AG04450 (cell line): ENCODE data around the gene ADARB2. TPM values are rescaled to one million over a fixed set of nuclear protein-coding genes. Genes with fewer than 3 reads are reported as not detected.

Experiments
- CTCF ChIA-PET: fragments of 300-600, 350-600 bp; formaldehyde crosslinking; extraction: SDS; loops from one replicate; lab custom pipeline; 2022; ENCODE audit warnings: antibody characterized with exemption, inconsistent platforms; lab: Charles Lee
- POLR2A ChIA-PET: fragments of 350-600 bp; formaldehyde crosslinking; extraction: SDS; loops from one replicate; lab custom pipeline; 2021; ENCODE audit warnings: antibody characterized with exemption, inconsistent platforms; lab: Yijun Ruan, JAX
- DNase-seq: peaks from one replicate; pipeline ENCODE4 v3.0.0-alpha.2; 2011; ENCODE audit warnings: low read depth, low spot score
- H3K27ac ChIP-seq: one replicate; pipeline ENCODE4 v1.5.1; 2012; ENCODE audit warnings: low read depth, low read length, control low read depth
- H3K27me3 ChIP-seq: one replicate; pipeline ENCODE4 v1.6.0; 2012; ENCODE audit warnings: low read length; ENCODE audit not compliant: control insufficient read depth, insufficient read depth
- H3K4me3 ChIP-seq: 2 replicates; pipeline ENCODE4 v1.5.1; 2011; ENCODE audit warnings: mild to moderate bottlenecking, low read depth, low read length, control low read depth
- H3K9me3 ChIP-seq: 2 replicates; pipeline ENCODE4 v1.5.1; 2012; ENCODE audit warnings: low read length; ENCODE audit not compliant: control insufficient read depth, insufficient read depth
- polyA plus RNA-seq: library from polyadenylated mRNA; depleted of rRNA; stranded (reverse); fragments of >200 nt; gene quantifications from 2 replicates; pipeline ENCODE4 v1.2.3, GENCODE V29; 2011
- TF ChIP-seq, protein P1 (sequence below): IDR thresholded peaks from 2 replicates; pipeline ENCODE4 v1.5.1; 2011; ENCODE audit warnings: low read depth, low read length, control low read depth, inconsistent platforms

The ADARB2 gene
- polyA plus RNA-seq, 1 experiment = not detected

DNA sequence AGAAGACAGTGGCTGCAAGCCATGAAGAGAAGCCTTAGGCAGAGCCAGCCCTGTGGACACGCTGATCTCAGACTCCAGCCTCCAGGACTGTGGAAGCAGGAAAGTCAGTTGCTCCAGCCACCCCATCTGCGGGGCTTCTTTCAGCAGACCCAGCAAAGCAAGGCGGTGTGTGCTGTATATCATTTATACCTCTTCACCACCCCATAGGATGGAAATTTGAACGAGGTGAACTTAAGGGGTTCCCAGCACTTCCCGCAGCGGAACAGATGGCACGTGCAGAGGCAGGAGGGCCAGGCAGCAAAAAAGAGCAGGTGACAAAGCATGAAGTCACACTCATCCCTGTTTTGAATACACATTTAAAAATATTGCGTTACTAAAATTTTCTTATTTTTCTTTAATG is 159.4 kb downstream of the ADARB2 start:
- CTCF ChIA-PET = no interaction called here
- no peak for DNase-seq
- TF ChIP-seq, protein P1, sequence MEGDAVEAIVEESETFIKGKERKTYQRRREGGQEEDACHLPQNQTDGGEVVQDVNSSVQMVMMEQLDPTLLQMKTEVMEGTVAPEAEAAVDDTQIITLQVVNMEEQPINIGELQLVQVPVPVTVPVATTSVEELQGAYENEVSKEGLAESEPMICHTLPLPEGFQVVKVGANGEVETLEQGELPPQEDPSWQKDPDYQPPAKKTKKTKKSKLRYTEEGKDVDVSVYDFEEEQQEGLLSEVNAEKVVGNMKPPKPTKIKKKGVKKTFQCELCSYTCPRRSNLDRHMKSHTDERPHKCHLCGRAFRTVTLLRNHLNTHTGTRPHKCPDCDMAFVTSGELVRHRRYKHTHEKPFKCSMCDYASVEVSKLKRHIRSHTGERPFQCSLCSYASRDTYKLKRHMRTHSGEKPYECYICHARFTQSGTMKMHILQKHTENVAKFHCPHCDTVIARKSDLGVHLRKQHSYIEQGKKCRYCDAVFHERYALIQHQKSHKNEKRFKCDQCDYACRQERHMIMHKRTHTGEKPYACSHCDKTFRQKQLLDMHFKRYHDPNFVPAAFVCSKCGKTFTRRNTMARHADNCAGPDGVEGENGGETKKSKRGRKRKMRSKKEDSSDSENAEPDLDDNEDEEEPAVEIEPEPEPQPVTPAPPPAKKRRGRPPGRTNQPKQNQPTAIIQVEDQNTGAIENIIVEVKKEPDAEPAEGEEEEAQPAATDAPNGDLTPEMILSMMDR = no peak
- Histone ChIP-seq H3K9me3 (peaks cover 90% of the 10 kb centered on the region), H3K27me3 (no peaks in the 10 kb centered on the region), H3K27ac (no peak overlapping the region), H3K4me3 (no peak overlapping the region)
- POLR2A ChIA-PET = no interaction called here

DNA sequence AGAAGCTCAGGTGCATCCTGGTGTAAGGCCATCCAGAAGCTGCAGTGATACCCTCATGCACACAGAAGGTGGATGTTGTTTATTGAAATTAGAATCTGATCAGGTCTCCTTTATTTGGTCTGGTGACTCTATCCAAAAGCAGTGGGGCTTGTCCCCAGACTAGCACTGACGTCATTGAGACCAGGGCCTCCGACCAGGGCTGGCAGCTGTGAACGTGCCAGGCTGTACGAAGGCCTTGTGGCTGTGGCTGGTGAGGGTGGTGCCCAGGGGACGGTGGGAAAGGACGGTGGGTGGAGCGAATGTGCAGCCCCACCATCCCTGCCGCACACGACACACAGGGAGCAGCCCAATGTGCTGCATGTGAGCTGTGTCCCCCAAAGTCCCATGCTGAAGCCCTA is 160.0 kb downstream of the ADARB2 start:
- CTCF ChIA-PET = no interaction called here
- no peaks in the 10 kb centered on the region for H3K27me3 ChIP-seq
- peaks cover 91% of the 10 kb centered on the region for H3K9me3 ChIP-seq
- TF ChIP-seq, protein P1 = no peak
- no peak overlapping the region for H3K27ac ChIP-seq
- no peak for DNase-seq
- POLR2A ChIA-PET = no interaction called here
- no peak overlapping the region for H3K4me3 ChIP-seq

DNA sequence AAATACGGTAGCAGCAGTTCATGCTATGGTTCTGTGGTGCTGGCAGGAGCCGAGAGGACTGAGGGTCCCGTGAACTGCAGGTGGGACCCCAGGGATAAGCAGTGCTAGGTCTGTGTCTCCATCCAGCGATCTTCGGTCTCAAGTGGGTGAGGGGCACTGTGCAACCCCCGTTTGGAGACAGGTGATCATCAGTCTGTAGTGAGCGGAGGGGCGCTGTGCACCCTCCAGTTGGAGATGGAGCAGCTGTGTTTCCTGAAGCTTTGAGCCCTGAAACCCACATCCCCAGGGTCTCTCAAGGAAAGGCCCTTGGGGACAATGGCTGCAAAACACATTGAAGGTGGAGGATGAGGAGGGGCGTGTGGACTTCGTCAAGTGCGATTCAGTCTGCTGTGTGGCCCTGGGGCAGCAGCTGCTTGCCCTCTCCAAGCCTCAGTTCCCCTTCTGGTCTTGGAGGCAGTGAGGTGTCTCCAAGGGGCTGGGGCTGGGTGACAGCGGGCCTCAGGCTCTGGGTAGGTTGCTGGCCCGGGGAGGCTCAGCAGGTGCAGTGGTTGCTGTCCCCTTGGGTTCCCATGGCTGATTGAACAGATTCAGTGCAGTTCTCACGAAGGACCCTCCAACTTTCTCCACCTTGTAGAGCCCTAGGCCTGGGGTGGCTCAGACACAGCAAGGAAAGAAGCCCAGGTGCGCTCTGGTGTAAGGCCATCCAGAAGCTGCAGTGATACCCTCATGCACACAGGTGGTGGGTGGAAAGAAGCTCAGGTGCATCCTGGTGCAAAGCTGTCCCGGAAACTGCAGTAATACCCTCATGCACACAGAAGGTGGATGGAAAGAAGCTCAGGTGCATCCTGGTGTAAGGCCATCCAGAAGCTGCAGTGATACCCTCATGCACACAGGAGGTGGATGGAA is 160.6 kb downstream of the ADARB2 start:
- Histone ChIP-seq H3K27ac (no peak overlapping the region), H3K4me3 (no peak overlapping the region), H3K9me3 (peaks cover 91% of the 10 kb centered on the region), H3K27me3 (no peaks in the 10 kb centered on the region)
- ChIA-PET CTCF (no interaction called here), POLR2A (no interaction called here)
- TF ChIP-seq, protein P1 = no peak
- no peak for DNase-seq

DNA sequence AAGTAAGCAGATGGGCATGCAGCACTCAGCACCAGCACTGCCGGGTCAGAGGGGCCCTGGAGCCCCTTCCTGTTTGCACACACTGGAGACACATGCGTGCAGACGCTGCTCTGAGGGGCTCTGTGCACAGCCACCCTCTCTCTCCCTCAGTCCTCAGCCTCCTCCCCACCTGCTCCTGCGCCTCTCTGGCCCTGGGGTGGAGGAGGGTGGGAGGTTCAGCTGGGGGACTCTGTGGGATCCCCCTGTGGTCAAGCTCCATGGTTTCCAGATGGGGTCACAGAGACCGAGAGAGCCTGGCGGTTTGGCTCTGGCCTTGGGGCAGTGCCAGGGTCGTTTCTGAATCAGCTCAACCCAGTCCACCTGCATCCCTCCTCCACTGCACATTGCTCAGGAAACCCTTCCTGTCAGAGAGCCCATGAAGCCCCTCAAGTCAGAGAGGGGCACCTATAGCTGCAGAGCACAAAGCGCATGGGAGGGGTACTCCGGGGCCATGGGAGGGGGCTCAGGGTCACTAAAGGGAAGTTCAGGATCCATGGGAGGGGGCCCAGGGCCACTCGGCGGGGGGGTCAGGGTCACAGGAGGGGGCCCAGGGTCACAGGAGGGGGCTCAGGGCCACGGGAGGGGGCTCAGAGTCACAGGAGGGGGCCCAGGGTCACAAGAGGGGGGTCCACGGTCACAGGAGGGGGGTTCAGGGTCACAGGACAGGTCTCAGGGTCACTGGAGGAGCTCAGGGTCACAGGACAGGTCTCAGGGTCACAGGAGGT is 161.7 kb downstream of the ADARB2 start:
- POLR2A ChIA-PET = no interaction called here
- Histone ChIP-seq H3K27ac (no peak overlapping the region), H3K27me3 (no peaks in the 10 kb centered on the region), H3K9me3 (peaks cover 87% of the 10 kb centered on the region), H3K4me3 (no peak overlapping the region)
- DNase-seq = no peak
- TF ChIP-seq, protein P1 = no peak
- CTCF ChIA-PET = no interaction called here

DNA sequence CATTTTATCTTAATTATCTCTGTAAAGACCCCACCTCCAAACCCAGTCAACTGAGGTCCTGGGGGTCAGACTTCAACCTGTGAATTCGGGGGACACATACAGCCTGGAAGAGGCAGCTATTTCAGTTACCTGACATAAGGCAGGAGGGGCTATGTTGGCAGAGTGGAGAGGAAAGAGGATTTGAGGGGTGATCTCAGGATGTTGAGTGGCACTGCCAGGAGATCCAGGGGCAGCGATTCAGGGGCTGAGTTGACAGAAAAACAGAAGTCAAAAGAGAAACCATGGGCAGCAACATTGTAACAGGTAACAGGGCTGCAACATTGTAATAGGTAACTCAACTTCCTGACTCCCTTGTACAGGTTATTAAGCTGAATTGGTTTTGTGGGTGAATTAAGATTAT is 162.6 kb downstream of the ADARB2 start:
- Histone ChIP-seq H3K27me3 (no peaks in the 10 kb centered on the region), H3K27ac (no peak overlapping the region), H3K9me3 (peaks cover 85% of the 10 kb centered on the region), H3K4me3 (no peak overlapping the region)
- POLR2A ChIA-PET = no interaction called here
- TF ChIP-seq, protein P1 = no peak
- CTCF ChIA-PET = no interaction called here
- DNase-seq = no peak
